Measurements from ENCODE around the gene ELAVL1. TPM values are rescaled to one million over a fixed set of nuclear protein-coding genes. Genes with fewer than 3 reads are reported as not detected.

Gene ELAVL1
- total and polyA plus RNA-seq, 2 donors (not counting 1 experiment from before 2014, with no cell fraction given) = 21.8 to 63.5 TPM

DNA sequence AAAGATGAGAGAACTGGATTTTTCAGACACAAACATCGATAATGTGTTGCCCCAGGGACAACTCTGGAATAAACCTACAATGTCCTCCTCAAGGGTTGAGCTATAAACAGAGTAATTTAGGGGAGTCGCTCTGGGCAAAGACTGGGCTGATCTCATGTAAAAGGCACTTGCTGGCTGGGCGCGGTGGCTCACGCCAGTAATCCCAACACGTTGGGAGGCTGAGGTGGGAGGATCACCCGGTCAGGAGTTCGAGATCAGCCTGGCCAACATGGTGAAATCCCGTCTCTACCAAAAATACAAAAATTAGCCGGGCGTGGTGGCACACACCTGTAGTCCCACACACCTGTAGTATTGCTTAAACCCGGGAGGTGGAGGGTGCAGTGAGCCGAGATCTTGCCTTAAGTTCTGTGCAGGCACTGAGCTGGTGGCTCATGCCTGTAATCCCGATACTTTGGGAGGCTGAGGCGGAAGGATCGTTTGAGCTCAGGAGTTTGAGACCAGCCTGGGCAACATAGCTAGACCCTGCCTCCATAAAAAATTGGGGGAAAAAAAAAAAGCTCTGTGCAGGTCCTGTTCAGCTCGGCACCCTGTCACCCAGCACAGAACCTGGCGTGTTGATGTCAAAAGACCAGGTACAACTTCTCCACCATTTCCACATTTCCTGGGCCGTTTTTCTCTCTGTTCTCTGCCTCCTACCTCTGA is 63.4 kb downstream of the ELAVL1 start:
- Histone ChIP-seq H3K9me3 (ENCODE audit: control extremely low read depth in 1 of 3, control insufficient read depth in 2 of 3, insufficient read depth in 1 of 3, low read length in 2 of 3) (no peaks in the 10 kb centered on the region), H3K79me2 (ENCODE audit: control insufficient read depth, insufficient read depth, low read length) (peaks cover 47% of the 10 kb centered on the region), H4K20me1 (ENCODE audit: control insufficient read depth, insufficient read depth, low read length, poor library complexity, severe bottlenecking) (peaks cover 8% of the 10 kb centered on the region), H3K4me1 (ENCODE audit: control insufficient read depth in 2 of 2, insufficient read depth in 2 of 2, low read length in 2 of 2) (peaks cover 12 to 21% of the 10 kb centered on the region in 2 donors), H3K27ac (ENCODE audit: low read length in 2 of 2) (no peak overlapping the region), H3K27me3 (replicated peaks in 1 of 4; ENCODE audit: control extremely low read depth in 1 of 4, control insufficient read depth in 3 of 4, insufficient read depth in 4 of 4, low read length in 3 of 4) (no peaks in the 10 kb centered on the region), H3K4me2 (replicated peaks; ENCODE audit: low read depth, low read length, poor library complexity, severe bottlenecking) (peak overlapping the region; percentile 84), H3K9ac (ENCODE audit: low read length) (no peak overlapping the region), H3K36me3 (replicated peaks in 1 of 2; ENCODE audit: control extremely low read depth in 1 of 2, control insufficient read depth in 1 of 2, extremely low read depth in 1 of 2, insufficient read depth in 2 of 2, low read length in 1 of 2) (peaks cover 0 to 27% of the 10 kb centered on the region in 2 experiments), H2AFZ (ENCODE audit: insufficient read depth, low read depth, low read length, poor library complexity, severe bottlenecking) (no peak overlapping the region), H3K4me3 (ENCODE audit: control extremely low read depth in 1 of 5, extremely low read depth in 1 of 5, insufficient read depth in 1 of 5, low read depth in 2 of 5, low read length in 4 of 5) (no peak overlapping the region)
- intact Hi-C loops (cut with micrococcal nuclease) = loop anchor here (2.0 to 5.0 kb wide), 2 partner anchors 73 to 90 kb away; no protein-coding TSS in a partner anchor
- peak overlapping the region; percentile 96 for H3K4me3 Mint-ChIP-seq
- H3K27me3 Mint-ChIP-seq = no peaks in the 10 kb centered on the region
- no peaks in the 10 kb centered on the region for H3K9me3 Mint-ChIP-seq (ENCODE audit: insufficient read depth)
- over 99% methylated on average over 17 of the region's 19 CpGs for whole genome bisulfite sequencing (ENCODE audit: insufficient coverage)
- peaks cover 30% of the 10 kb centered on the region for H3K4me1 Mint-ChIP-seq
- no peak for TF ChIP-seq EZH2 (IDR thresholded peaks at IDR 0.05; ENCODE audit: borderline replicate concordance, insufficient read depth, low read depth, low read length, poor library complexity, severe bottlenecking)
- TF ChIP-seq, protein P1, sequence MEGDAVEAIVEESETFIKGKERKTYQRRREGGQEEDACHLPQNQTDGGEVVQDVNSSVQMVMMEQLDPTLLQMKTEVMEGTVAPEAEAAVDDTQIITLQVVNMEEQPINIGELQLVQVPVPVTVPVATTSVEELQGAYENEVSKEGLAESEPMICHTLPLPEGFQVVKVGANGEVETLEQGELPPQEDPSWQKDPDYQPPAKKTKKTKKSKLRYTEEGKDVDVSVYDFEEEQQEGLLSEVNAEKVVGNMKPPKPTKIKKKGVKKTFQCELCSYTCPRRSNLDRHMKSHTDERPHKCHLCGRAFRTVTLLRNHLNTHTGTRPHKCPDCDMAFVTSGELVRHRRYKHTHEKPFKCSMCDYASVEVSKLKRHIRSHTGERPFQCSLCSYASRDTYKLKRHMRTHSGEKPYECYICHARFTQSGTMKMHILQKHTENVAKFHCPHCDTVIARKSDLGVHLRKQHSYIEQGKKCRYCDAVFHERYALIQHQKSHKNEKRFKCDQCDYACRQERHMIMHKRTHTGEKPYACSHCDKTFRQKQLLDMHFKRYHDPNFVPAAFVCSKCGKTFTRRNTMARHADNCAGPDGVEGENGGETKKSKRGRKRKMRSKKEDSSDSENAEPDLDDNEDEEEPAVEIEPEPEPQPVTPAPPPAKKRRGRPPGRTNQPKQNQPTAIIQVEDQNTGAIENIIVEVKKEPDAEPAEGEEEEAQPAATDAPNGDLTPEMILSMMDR (IDR thresholded peaks at IDR 0.05) = no peak
- CTCF ChIA-PET = interaction anchor here (0.6 to 1.9 kb wide), 5 partner anchors 13 to 545 kb away, joined by 3 to 5 read pairs (median 3); no protein-coding TSS in a partner anchor
- ATAC-seq (ENCODE audit: low read depth) (no peak), DNase-seq (peak; percentile 17)
- H3K27ac Mint-ChIP-seq = peak overlapping the region; percentile 59
- POLR2A ChIA-PET = interaction anchor here (0.6 to 3.2 kb wide), 3 partner anchors 21 to 596 kb away, joined by 3 to 29 read pairs (median 4); partner anchors contain the start of gene SNAPC2

DNA sequence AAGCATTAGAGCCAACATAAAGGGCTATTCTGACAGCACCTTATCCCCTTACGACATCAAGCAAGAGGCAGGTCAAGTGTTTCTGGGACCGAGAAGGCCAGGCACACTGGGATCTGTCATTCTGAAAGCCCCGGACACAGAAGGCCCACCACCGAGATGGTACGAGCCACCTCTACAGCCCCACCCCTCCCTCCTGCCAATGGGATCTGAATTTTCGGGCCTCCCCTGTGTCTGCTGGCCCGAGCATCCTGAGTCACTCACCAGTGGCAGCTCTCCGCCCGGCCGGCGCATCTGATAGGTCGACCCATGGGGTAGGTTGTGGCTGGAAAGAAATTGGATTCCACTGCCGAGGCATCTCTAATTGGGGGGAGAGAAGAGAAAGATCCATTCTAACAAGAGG is 64.6 kb downstream of the ELAVL1 start:
- Histone ChIP-seq H3K9ac (ENCODE audit: low read length) (no peak overlapping the region), H3K36me3 (replicated peaks in 1 of 2; ENCODE audit: control extremely low read depth in 1 of 2, control insufficient read depth in 1 of 2, extremely low read depth in 1 of 2, insufficient read depth in 2 of 2, low read length in 1 of 2) (peaks cover 0 to 36% of the 10 kb centered on the region in 2 experiments), H3K27me3 (replicated peaks in 1 of 4; ENCODE audit: control extremely low read depth in 1 of 4, control insufficient read depth in 3 of 4, insufficient read depth in 4 of 4, low read length in 3 of 4) (no peaks in the 10 kb centered on the region), H3K4me2 (replicated peaks; ENCODE audit: low read depth, low read length, poor library complexity, severe bottlenecking) (no peak overlapping the region), H4K20me1 (ENCODE audit: control insufficient read depth, insufficient read depth, low read length, poor library complexity, severe bottlenecking) (peaks cover 9% of the 10 kb centered on the region), H3K9me3 (ENCODE audit: control extremely low read depth in 1 of 3, control insufficient read depth in 2 of 3, insufficient read depth in 1 of 3, low read length in 2 of 3) (no peaks in the 10 kb centered on the region), H2AFZ (ENCODE audit: insufficient read depth, low read depth, low read length, poor library complexity, severe bottlenecking) (no peak overlapping the region), H3K79me2 (ENCODE audit: control insufficient read depth, insufficient read depth, low read length) (peaks cover 47% of the 10 kb centered on the region), H3K4me1 (ENCODE audit: control insufficient read depth in 2 of 2, insufficient read depth in 2 of 2, low read length in 2 of 2) (peaks cover 12 to 21% of the 10 kb centered on the region in 2 donors), H3K27ac (ENCODE audit: low read length in 2 of 2) (no peak overlapping the region), H3K4me3 (ENCODE audit: control extremely low read depth in 1 of 5, extremely low read depth in 1 of 5, insufficient read depth in 1 of 5, low read depth in 2 of 5, low read length in 4 of 5) (no peak overlapping the region)
- H3K27ac Mint-ChIP-seq = no peak overlapping the region
- no peak for DNase-seq
- CTCF ChIA-PET = interaction anchor here (0.9 to 1.9 kb wide), 3 partner anchors 12 to 319 kb away, joined by 3 to 5 read pairs (median 4); no protein-coding TSS in a partner anchor
- no peaks in the 10 kb centered on the region for H3K9me3 Mint-ChIP-seq (ENCODE audit: insufficient read depth)
- TF ChIP-seq, protein P1 (IDR thresholded peaks at IDR 0.05) = no peak
- TF ChIP-seq EZH2 (IDR thresholded peaks at IDR 0.05; ENCODE audit: borderline replicate concordance, insufficient read depth, low read depth, low read length, poor library complexity, severe bottlenecking) = no peak
- POLR2A ChIA-PET = interaction anchor here (0.7 to 0.9 kb wide), 2 partner anchors 20 to 533 kb away, joined by 3 to 5 read pairs; no protein-coding TSS in a partner anchor
- ATAC-seq (ENCODE audit: low read depth) = no peak
- WGBS (ENCODE audit: insufficient coverage) = 96% methylated on average over 13 of the region's 13 CpGs
- H3K27me3 Mint-ChIP-seq = no peaks in the 10 kb centered on the region
- intact Hi-C loops (cut with micrococcal nuclease) = loop anchor here (5.0 kb wide), 1 partner anchor 89 kb away; no protein-coding TSS in a partner anchor
- peak overlapping the region; percentile 27 for H3K4me3 Mint-ChIP-seq
- H3K4me1 Mint-ChIP-seq = peaks cover 30% of the 10 kb centered on the region

Data from B cell (primary cell).